ENCODE results near the gene TUNAR. TPM values are rescaled to one million over a fixed set of nuclear protein-coding genes. Genes with fewer than 3 reads are reported as not detected.

TUNAR gene
- total RNA-seq, 1 donor: not detected

DNA sequence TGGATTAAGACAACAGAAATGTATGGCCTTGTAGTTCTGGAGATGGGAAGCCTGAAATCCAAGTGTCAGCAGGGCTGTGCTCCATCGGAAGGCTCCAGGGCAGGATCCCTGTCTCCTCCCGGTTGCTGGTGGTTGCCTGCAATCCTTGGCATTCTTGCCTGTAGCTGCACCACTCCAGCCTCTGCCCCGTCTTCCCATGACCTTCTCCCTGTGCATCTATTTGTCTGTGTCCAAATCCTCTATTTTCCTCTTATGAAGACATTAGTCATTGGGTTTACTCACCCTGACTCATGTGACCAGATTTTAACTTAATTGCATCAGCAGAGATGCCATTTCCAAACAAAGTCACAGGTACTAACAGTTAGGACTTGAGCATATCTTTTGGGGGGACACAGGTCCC, 15.1 kb downstream of the TUNAR start:
- TF ChIP-seq, protein P1, sequence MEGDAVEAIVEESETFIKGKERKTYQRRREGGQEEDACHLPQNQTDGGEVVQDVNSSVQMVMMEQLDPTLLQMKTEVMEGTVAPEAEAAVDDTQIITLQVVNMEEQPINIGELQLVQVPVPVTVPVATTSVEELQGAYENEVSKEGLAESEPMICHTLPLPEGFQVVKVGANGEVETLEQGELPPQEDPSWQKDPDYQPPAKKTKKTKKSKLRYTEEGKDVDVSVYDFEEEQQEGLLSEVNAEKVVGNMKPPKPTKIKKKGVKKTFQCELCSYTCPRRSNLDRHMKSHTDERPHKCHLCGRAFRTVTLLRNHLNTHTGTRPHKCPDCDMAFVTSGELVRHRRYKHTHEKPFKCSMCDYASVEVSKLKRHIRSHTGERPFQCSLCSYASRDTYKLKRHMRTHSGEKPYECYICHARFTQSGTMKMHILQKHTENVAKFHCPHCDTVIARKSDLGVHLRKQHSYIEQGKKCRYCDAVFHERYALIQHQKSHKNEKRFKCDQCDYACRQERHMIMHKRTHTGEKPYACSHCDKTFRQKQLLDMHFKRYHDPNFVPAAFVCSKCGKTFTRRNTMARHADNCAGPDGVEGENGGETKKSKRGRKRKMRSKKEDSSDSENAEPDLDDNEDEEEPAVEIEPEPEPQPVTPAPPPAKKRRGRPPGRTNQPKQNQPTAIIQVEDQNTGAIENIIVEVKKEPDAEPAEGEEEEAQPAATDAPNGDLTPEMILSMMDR (IDR thresholded peaks at IDR 0.05; ENCODE audit: insufficient read depth, low read length): no peak
- H3K4me3 ChIP-seq (ENCODE audit: low read depth, low read length): no peak overlapping the region
- DNase-seq (ENCODE audit: low read depth): peak; percentile 52

DNA sequence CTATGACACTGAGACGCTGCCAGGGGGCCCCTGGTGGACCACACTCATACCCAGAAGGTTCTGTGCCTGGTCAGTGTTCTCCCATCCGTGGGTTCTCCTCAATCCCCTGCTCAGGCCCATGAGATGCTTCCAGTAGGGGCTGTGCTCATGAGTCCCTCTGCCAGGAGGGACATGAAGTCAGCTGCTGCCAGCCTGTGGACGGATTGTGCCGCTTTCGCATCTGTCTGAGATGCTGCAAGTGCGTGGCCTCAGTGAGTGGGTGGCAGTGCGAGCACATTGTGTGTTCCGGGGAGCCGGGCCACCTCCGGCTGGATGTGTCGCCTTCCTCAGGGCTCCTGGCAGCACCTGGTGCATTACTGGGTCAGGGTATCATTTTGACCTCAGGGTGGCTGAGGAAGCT, 15.5 kb downstream of the TUNAR start:
- DNase-seq (ENCODE audit: low read depth): no peak
- TF ChIP-seq, protein P1 (IDR thresholded peaks at IDR 0.05; ENCODE audit: insufficient read depth, low read length): no peak
- H3K4me3 ChIP-seq (ENCODE audit: low read depth, low read length): no peak overlapping the region

DNA sequence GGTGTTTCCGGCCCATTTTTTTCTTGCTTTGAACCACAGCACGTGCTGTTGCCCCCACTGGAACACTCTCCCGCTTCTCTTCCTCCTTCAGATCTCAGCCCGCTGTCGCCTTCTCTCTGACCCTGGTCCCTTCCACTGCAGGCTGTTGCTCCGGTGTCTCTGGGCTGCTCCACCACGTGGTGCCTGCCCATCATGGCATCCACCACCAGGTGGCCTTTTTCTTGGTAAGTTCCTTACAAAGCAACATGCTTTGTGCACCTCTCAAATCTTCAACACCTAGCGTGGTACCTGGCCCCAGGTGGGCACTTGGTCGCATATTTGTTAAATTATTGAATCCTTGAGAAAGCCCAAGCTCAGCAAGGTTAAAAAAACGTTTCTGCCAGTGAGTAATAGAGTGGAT, 19.1 kb downstream of the TUNAR start:
- H3K4me3 ChIP-seq (ENCODE audit: low read depth, low read length): no peak overlapping the region
- TF ChIP-seq, protein P1 (IDR thresholded peaks at IDR 0.05; ENCODE audit: insufficient read depth, low read length): peak; percentile 4
- no peak for DNase-seq (ENCODE audit: low read depth)

DNA sequence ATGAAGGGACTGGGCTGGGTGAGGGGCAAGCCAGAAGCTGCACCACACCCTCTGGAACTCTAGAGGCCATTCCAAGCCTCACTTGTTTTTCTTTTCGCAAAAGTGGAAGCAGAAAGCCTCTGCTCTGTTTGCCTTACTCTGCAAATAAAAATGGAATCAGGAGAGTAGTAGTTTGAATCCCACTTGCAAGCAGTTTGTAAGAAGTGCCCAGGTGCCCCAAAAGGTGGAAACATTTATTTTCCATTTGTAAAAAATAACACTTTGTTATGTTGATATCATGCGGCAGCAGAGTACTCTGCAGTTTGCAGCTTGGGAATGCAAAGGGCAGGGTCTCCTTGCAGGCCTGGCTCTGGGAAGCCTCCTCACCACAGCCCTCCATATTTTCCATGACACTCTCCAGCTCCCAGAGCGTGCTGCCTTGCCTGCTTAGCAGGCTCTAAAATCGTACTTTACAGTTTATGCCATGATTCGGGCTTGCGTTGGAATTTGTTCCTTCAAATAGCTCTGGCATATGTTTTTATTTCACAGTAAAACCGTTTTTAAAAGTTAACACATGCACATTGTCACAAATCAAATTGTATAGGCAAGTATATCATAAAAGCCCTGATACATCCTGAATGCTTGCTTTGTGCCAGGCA, 20.0 kb downstream of the TUNAR start:
- no peak for DNase-seq (ENCODE audit: low read depth)

DNA sequence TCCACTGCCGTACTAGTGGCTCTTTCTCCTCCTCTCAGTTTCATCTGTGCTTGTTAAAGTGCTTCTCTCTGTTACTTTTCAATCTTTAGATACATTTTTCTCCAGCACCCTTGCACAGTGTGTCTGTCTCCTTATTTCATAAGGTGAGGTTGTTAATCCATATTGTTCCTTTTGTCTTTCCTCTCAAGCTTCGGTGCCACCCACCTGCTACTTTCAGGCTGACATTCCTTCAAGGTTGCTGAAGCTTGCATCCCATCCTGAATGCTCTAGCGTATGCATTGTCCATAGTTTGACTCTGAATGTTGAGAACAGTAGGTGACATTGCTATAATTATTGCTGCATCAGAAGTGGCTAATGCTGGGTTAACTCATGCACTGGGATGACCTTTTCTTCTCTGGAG, 20.6 kb downstream of the TUNAR start:
- DNase-seq (ENCODE audit: low read depth): no peak
- TF ChIP-seq, protein P1 (IDR thresholded peaks at IDR 0.05; ENCODE audit: insufficient read depth, low read length): no peak
- H3K4me3 ChIP-seq (ENCODE audit: low read depth, low read length): no peak overlapping the region

More for the DNA sequence above, 20.0 kb downstream of the TUNAR start:
- H3K4me3 ChIP-seq (ENCODE audit: low read depth, low read length): no peak overlapping the region
- TF ChIP-seq, protein P1 (IDR thresholded peaks at IDR 0.05; ENCODE audit: insufficient read depth, low read length): no peak

DNA sequence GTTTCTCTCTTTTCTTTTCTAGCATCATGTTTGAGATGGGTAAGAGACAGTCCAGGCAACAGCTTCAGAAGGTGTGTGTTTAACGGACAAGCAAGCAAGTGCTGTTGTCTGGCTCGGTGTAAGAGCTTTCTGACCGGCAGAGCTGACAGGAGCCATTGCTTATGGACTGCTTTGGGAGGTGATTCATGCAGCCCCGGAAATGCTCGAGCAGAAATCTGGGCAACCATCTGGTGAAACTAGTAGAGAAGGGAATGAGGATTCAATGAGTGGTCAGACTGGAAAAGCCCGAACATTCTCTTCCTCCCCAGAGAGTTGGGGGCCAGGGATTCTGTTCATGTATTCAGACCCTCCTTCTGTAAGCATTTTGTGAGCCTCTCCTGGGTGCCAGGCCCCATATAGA, 24.4 kb downstream of the TUNAR start:
- no peak overlapping the region for H3K4me3 ChIP-seq (ENCODE audit: low read depth, low read length)
- TF ChIP-seq, protein P1 (IDR thresholded peaks at IDR 0.05; ENCODE audit: insufficient read depth, low read length): no peak
- peak; percentile 27 for DNase-seq (ENCODE audit: low read depth)
